Measurements from ENCODE around the gene MVB12B.

DNA sequence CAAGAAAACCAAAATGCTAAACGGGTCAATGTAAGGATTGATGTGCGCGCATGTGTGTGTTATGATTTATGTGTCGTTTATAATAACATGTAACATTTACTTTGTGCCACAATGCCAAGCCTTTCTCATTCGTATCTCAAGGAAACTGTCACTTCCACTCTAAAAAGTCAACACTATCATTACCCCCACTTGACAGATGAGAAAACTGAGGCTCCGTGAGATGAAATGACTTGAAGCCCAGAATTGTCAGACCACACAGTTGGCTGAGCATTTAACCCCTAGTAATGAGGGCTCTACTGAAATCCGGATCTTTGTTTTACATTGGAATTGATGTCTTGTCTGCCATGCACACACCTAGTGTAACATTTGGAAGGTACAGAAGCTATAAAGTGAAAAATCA is 192.1 kb downstream of the MVB12B start:
- TF ChIP-seq, protein P1, sequence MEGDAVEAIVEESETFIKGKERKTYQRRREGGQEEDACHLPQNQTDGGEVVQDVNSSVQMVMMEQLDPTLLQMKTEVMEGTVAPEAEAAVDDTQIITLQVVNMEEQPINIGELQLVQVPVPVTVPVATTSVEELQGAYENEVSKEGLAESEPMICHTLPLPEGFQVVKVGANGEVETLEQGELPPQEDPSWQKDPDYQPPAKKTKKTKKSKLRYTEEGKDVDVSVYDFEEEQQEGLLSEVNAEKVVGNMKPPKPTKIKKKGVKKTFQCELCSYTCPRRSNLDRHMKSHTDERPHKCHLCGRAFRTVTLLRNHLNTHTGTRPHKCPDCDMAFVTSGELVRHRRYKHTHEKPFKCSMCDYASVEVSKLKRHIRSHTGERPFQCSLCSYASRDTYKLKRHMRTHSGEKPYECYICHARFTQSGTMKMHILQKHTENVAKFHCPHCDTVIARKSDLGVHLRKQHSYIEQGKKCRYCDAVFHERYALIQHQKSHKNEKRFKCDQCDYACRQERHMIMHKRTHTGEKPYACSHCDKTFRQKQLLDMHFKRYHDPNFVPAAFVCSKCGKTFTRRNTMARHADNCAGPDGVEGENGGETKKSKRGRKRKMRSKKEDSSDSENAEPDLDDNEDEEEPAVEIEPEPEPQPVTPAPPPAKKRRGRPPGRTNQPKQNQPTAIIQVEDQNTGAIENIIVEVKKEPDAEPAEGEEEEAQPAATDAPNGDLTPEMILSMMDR (conservative IDR thresholded peaks at IDR 0.05; ENCODE audit: low read length), result no peak
- TF ChIP-seq EZH2phosphoT487 (IDR thresholded peaks at IDR 0.05; ENCODE audit: borderline replicate concordance), result no peak

All from Loucy (cell line).